ENCODE measurements around the gene ACP1.

ACP1 gene

DNA sequence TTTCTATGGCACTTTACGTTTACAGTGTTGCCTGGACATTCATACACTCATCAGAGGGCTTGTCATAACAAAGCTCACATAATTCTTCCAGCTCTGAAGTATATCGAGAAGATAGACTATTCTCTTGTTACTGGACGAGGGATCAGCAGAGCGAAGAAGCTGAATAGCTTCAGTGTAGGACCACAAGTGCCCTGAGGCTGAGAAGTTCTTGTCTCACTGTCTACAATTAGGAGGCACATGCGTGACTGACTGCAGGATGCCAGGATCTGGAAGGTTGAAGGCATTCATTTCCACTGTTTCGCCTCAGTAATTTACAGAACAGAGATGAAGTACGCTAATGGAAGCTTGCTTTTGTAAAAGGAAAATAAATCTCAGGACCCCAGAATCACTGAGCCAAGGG, 10.5 kb upstream of the ACP1 start:
- in situ Hi-C loops (cut with MboI; ENCODE audit: low sequenced_read_pairs) = no loop called here

- in situ Hi-C loops (cut with MboI; ENCODE audit: low sequenced_read_pairs) = no loop called here
These were observed 9.6 kb upstream of the ACP1 start for GRCh38 chr2:255195-255594.

DNA sequence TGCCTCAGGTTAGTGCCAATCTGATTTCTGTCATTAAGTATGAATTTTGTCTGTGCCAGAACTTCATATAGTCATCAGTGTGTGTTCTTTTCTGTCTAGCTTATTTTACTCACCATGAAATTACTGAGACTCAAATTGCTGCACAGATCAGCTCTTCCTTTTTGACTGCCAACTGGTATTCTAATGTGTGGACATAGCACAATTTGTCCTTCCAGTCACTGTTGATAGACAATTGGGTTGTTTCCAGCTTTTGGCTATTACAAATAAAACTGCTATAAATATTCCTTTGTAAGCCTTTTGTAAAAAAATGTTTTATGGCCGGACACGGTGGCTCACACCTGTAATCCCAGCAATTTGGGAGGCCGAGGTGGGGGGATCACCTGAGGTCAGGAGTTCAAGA, 8.7 kb upstream of the ACP1 start:
- in situ Hi-C loops (cut with MboI; ENCODE audit: low sequenced_read_pairs) = no loop called here

DNA sequence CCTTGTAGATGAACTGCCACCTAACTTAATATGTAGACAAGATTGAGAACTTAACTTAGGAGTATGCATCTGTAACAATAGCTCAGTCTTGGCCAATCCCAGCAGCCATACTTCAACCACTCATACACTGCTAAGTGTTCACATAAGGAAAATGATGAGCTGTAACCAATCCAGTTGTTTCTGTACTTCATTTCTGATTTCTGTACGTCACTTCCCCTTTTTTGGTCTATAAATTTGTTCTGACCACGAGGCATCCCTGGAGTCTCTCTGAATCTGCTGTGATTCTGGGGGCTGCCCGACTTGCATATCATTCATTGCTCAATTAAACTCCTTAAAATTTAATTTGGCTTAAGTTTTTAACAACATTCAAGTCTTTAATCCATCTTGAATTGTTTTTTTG, 7.3 kb upstream of the ACP1 start:
- in situ Hi-C loops (cut with MboI; ENCODE audit: low sequenced_read_pairs) = no loop called here

DNA sequence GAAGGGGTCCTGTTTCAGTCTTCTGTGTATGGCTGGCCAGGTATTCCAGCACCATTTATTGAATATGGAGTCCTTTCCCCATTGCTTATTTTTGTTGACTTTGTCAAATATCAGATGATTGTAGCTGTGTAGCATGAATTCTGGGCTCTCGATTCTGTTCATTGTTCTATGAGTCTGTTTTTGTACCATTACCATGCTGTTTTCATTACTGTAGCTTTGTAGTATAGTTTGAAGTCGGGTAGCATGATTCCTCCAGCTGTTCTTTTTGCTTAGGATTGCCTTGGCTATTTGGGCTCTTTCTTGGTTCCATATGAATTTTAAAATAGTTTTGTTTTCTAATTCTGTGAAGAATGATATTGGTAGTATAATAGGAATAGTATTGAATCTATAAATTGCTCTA, 6.9 kb upstream of the ACP1 start:
- in situ Hi-C loops (cut with MboI; ENCODE audit: low sequenced_read_pairs) = no loop called here

DNA sequence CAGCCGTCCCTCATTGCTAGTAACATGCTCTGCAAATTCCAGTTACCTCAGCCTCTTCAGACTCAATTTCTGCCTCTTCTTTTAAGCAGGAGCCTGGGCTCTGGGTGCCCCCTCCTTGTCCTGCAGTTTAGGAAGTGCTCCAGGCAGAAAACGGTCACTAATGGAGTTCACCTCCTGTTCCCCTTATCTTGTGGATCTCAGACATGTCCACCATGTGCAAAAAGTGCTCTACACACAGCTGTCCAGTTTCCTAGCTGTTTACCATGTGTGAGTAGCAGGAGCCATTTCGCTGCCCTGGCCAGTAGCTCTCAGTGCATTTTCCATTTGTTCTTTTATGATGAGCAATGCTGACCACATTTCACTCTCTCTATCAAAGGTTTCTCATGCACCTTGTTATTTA, 5.8 kb upstream of the ACP1 start:
- in situ Hi-C loops (cut with MboI; ENCODE audit: low sequenced_read_pairs) = no loop called here

- in situ Hi-C loops (cut with MboI; ENCODE audit: low sequenced_read_pairs) = no loop called here
These were observed 4.9 kb upstream of the ACP1 start for GRCh38 chr2:259789-260331.

DNA sequence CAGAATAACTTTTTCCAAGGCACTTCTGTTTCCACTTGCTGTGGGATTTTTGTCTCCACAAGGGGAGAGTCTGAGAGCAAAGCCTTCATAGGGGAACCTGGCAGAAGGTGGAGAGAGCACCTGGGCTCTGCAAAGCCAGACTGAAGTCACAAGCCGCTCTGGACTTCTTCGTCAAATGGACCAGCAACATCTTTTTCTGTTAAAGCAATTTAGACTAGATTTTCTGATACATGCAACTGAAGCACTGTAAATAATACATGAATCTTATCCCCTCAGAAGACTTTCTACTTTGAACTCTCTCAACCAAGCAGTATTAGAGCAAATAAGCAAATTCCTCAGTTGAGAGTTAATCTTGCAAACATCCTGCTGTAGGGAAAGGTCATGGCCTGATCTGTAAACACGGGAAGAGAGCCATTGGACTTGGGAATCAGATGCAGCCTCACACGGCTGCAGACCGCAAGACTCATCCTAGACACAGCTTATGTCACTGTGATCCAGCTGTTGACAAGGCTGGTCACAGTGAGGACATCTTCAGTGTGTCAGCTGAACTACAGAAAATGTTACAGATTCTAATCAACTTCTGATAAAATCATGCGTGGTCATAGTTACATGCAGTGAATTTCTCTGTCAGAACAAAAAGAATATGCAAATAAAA, 4.1 kb upstream of the ACP1 start:
- in situ Hi-C loops (cut with MboI; ENCODE audit: low sequenced_read_pairs) = no loop called here

- in situ Hi-C loops (cut with MboI; ENCODE audit: low sequenced_read_pairs) = no loop called here
These were observed 2.6 kb upstream of the ACP1 start for GRCh38 chr2:262117-262516.

DNA sequence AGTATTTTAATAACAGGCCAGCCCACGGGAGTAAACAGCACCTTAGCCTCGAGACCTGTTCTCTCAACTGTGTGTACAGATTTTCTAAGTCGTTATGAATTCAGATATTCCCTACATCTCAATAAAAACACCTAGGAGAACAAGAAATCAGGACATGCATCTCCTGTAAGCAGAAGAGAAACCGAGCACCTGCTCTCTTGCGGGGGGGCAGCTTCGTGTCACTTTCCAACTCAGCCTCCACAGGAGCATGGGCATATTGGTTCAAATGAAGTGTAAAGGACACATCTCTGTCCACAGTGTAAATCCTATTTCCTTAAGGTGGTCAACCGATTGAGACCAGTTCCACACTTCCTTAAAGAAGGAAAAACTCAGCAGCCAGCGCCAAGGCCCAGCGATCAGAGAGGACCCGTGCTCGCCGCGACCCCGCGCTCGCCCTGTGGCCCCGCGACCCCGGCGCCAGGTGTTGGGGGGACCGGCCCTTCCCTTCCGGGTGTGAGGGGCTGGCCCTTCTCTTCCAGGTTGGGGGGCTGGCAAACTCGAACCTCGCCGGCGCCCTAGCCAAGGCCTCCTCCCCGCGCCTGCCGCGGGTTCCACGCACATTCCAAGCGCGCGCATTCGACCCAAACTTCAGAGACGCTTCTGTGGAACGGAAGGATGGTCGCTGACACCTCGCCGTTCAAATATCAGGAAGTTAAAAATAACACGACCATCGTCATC, 1.6 kb upstream of the ACP1 start:
- in situ Hi-C loops (cut with MboI; ENCODE audit: low sequenced_read_pairs) = no loop called here

DNA sequence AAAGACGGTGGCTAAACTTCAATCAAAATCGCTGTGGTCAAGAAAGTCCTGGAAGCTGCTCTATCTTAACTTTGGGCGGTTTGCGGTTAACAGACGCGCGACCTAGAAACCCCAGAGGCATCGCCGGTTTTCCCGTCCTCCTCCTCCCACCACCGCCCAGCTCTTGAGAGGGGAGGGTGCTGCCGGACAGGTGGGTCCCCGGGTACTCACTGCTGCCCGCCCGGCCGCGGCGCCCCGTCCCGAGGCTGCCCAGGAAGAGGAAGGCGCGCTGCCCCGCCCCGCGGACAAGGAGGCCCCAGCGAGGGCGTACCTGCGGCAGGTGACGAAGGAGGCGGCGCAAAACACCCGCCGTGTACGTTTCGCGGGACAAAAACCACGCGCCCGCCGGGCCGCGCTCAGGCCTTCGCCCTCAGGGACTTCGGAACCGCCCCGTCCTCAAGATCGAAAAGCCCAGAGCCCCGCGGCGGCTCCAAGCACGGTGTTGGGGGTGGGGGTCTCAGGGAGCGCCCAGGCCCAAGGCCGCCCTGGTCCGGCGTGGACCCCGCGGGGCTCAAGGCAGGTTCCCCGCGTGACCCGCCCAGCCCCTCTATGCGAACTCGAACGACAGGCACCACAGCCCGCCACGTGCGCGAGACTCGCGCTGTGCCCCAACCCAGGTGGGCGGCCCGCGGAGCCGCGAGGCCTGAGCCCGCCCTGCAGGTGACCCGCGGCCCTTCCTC, 814 bp upstream of the ACP1 start, which contains the start of gene SH3YL1:
Gene SH3YL1 (minus strand): TSS at position 259 of the 719 bp plus-strand sequence. CDS start 48 bp downstream, at position 211.
- in situ Hi-C loops (cut with MboI; ENCODE audit: low sequenced_read_pairs) = no loop called here

- in situ Hi-C loops (cut with MboI; ENCODE audit: low sequenced_read_pairs) = no loop called here
These were observed 3.6 kb downstream of the ACP1 start for GRCh38 chr2:268323-268722.

- in situ Hi-C loops (cut with MboI; ENCODE audit: low sequenced_read_pairs) = no loop called here
These were observed 4.7 kb downstream of the ACP1 start for GRCh38 chr2:269356-270030.

DNA sequence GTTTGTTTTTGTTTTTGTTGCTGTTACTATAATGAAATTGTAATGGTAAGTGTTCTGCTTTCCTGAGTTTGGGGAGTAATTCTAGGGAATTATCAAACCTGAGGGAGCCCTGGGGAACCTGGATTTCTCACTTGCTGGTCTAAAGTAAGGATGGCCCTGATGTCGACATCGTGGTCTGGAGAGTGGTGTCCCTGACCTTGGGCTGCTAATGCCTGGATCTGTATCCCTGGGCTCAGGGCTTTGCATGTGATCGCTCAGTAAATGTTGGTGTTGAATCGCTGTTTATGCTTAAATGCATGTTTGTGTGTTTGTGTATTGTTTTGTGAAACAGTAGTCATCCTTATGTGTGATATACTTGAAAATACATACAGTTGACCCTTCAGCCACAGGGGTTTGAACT, 6.1 kb downstream of the ACP1 start:
- in situ Hi-C loops (cut with MboI; ENCODE audit: low sequenced_read_pairs) = no loop called here

GRCh38 chr2:271917-272316, 7.2 kb downstream of the ACP1 start:
- in situ Hi-C loops (cut with MboI; ENCODE audit: low sequenced_read_pairs) = no loop called here

GRCh38 chr2:273333-273732, 8.6 kb downstream of the ACP1 start:
- in situ Hi-C loops (cut with MboI; ENCODE audit: low sequenced_read_pairs) = no loop called here

DNA sequence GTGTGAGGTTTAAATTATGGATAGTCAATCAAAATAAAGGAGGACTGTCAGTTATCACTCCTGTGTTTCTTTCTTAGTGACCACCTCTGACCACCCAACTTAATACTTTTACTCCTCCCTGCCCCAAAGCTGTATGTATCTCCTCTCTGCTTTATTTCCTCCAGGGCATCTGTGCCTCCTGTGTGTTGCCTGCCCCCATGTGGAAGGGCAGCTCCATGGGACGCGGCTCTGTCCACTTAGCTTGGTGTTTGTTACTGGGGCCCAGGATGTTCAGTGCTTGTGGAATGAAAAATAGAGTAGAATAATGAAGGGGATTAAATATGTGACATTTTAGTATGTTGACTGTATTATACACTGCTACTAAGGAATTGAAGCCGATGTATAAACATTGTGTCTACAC, 9.8 kb downstream of the ACP1 start:
- in situ Hi-C loops (cut with MboI; ENCODE audit: low sequenced_read_pairs) = no loop called here

DNA sequence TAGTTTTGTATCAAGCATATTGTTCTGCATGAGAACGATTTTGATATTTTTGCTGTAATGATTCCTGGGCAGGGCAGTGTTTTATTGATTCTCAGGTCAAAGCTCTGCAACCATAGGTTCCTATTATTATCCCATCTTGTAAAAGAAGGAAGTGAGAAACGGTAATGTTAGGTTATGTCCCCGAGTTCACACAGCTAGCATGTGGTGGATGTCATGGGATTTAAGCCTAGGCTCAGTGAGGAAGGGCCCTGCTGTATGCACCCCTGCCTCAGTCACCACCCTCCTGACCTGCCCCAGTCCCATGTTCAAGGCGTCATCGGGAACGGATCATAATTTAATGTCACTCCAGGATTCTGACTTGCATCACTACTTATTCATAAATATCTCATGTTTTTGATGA, 10.7 kb downstream of the ACP1 start:
- in situ Hi-C loops (cut with MboI; ENCODE audit: low sequenced_read_pairs) = no loop called here

- in situ Hi-C loops (cut with MboI; ENCODE audit: low sequenced_read_pairs) = no loop called here
These were observed 13.7 kb downstream of the ACP1 start for GRCh38 chr2:278312-278926.

DNA sequence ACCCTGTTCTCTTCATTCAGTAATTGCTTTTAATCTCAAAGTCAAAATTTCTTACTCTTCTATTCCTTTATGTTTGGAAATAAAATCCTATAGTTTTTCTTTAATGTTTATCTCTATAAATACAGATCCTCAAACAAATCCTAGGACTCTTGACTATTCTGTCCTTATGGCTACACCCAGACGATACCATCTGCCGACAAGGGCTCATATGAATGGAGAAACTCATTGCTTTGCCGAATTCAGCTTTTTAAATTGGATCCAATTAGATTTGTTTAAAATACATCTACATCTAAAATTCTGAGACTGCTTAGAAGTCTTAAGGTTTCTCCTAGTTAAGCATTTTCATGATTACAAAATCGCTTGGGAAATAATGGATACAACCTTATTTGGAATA, 14.2 kb downstream of the ACP1 start:
- in situ Hi-C loops (cut with MboI; ENCODE audit: low sequenced_read_pairs) = no loop called here

GRCh38 chr2:279366-279765, 14.6 kb downstream of the ACP1 start:
- in situ Hi-C loops (cut with MboI; ENCODE audit: low sequenced_read_pairs) = no loop called here

Data from HL-60/S4 (cell line).